Fibroblast of lung (primary cell): ENCODE measurements around the gene RARG. TPM values are rescaled to one million over a fixed set of nuclear protein-coding genes. Genes with fewer than 3 reads are reported as not detected.

Experiments
- DNase-seq, 2 donors: peaks; one replicate each; pipeline versions ENCODE4 v3.0.0 to v3.0.0-alpha.2; 2010; ENCODE audit warnings: low read depth in 2 of 2
- H2AFZ ChIP-seq: 2 replicates; pipeline ENCODE4 v1.5.1; 2012; ENCODE audit warnings: low read length, control low read depth, inconsistent platforms
- H3K27ac ChIP-seq: 2 replicates; pipeline ENCODE4 v1.5.1; 2011; ENCODE audit warnings: low read length, control low read depth; ENCODE audit not compliant: insufficient read depth
- H3K27me3 ChIP-seq: 2 replicates; pipeline ENCODE4 v1.5.1; 2011; ENCODE audit warnings: mild to moderate bottlenecking, low read length; ENCODE audit not compliant: control insufficient read depth, insufficient read depth
- H3K36me3 ChIP-seq: 2 replicates; pipeline ENCODE4 v1.5.1; 2011; ENCODE audit warnings: low read length; ENCODE audit not compliant: control insufficient read depth, insufficient read depth
- H3K4me1 ChIP-seq: 2 replicates; pipeline ENCODE4 v1.5.1; 2011; ENCODE audit warnings: low read length; ENCODE audit not compliant: control insufficient read depth, insufficient read depth; ENCODE audit errors: extremely low read depth
- H3K4me2 ChIP-seq: 2 replicates; pipeline ENCODE4 v1.5.1; 2011; ENCODE audit warnings: low read length, control low read depth; ENCODE audit not compliant: insufficient read depth; ENCODE audit errors: extremely low read depth
- H3K4me3 ChIP-seq, 4 experiments: fragments of 200-600 bp in 1 of 4; sonication (generic) in 1 of 4; replicated peaks in 1 of 4; 2 replicates each; pipeline ENCODE4 v1.5.1; 2011 to 2016; ENCODE audit warnings: low read length in 4 of 4, low read depth in 3 of 4, mild to moderate bottlenecking in 3 of 4, control low read depth in 2 of 4, inconsistent platforms in 1 of 4, mixed read lengths in 1 of 4; ENCODE audit not compliant: insufficient read depth in 1 of 4; ENCODE audit errors: control extremely low read depth in 1 of 4
- H3K79me2 ChIP-seq: 2 replicates; pipeline ENCODE4 v1.5.1; 2012; ENCODE audit warnings: mild to moderate bottlenecking, low read length, inconsistent platforms; ENCODE audit not compliant: control insufficient read depth, insufficient read depth
- H3K9ac ChIP-seq: 2 replicates; pipeline ENCODE4 v1.5.1; 2011; ENCODE audit warnings: mild to moderate bottlenecking, low read length, control low read depth; ENCODE audit not compliant: insufficient read depth
- H3K9me3 ChIP-seq: 2 replicates; pipeline ENCODE4 v1.5.1; 2012; ENCODE audit warnings: low read depth, low read length; ENCODE audit not compliant: control insufficient read depth, insufficient read depth
- H4K20me1 ChIP-seq: 2 replicates; pipeline ENCODE4 v1.5.1; 2011; ENCODE audit warnings: low read length; ENCODE audit not compliant: control insufficient read depth, insufficient read depth; ENCODE audit errors: extremely low read depth
- EZH2 ChIP-seq: IDR thresholded peaks from 2 replicates; pipeline ENCODE4 v1.5.1; 2012; ENCODE audit warnings: low read length, control low read depth, mild to moderate bottlenecking; ENCODE audit errors: missing control alignments
- polyA plus RNA-seq, 2 donors: library from polyadenylated mRNA; depleted of rRNA in 1 of 2; stranded (reverse) in 1 of 2; unstranded in 1 of 2; fragments of >200 nt; gene quantifications; 2 replicates each; pipeline ENCODE4 v1.2.1, GENCODE V29; 2011 to 2012; ENCODE audit warnings: missing spikeins in 1 of 2
- total RNA-seq: library from RNA; depleted of rRNA; stranded (reverse); fragments of >200 nt; gene quantifications from 2 replicates; pipeline ENCODE4 v1.2.1, GENCODE V29; 2014
- TF ChIP-seq, protein P1 (sequence below), 2 donors: IDR thresholded peaks in 1 of 2; conservative IDR thresholded peaks in 1 of 2; 1 replicate in 1 of 2; 2 replicates in 1 of 2; pipeline ENCODE4 v1.5.1; 2011 to 2012; ENCODE audit warnings: low read length in 2 of 2, control low read depth in 1 of 2, inconsistent platforms in 1 of 2, low read depth in 1 of 2, mild to moderate bottlenecking in 1 of 2

RARG gene
- total and polyA plus RNA-seq, 2 donors (not counting 1 experiment from before 2014, with no cell fraction given), result 30.4 to 51.4 TPM

DNA sequence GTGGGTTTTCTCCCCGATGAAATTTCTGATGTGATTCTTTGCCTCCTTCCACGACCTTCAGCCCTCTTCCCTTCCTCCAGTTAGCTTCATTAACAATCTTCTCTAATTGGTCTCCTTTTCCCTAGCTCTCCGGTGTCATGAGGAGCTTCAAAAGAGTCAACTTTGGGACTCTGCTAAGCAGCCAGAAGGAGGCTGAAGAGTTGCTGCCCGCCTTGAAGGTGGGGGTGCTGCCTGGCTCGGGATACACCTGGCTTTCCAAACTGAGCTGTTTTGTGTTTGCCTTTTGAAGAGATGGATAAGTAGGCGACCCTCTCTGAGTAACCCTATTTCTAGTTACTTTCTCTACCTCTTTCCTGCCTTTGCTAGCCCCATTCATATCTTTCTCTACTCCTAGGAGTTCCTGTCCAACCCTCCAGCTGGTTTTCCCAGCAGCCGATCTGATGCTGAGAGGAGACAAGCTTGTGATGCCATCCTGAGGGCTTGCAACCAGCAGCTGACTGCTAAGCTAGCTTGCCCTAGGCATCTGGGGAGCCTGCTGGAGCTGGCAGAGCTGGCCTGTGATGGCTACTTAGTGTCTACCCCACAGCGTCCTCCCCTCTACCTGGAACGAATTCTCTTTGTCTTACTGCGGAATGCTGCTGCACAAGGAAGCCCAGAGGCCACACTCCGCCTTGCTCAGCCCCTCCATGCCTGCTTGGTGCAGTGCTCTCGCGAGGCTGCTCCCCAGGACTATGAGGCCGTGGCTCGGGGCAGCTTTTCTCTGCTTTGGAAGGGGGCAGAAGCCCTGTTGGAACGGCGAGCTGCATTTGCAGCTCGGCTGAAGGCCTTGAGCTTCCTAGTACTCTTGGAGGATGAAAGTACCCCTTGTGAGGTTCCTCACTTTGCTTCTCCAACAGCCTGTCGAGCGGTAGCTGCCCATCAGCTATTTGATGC lies 36.9 kb upstream of the RARG start:
- Histone ChIP-seq H4K20me1 (no peaks in the 10 kb centered on the region), H3K36me3 (peaks cover 2% of the 10 kb centered on the region), H3K27ac (peak overlapping the region; percentile 85), H3K9ac (peak overlapping the region; percentile 61), H3K79me2 (peaks cover 26% of the 10 kb centered on the region), H3K4me2 (peak overlapping the region; percentile 97), H2AFZ (peak overlapping the region; percentile 92), H3K27me3 (no peaks in the 10 kb centered on the region), H3K9me3 (no peaks in the 10 kb centered on the region), H3K4me1 (peaks cover 11% of the 10 kb centered on the region), H3K4me3 (peak overlapping the region; percentile 56 to 93 (median 88))
- peak in 1 of 2 donors; percentile 8 for DNase-seq
- peak; percentile 19 for TF ChIP-seq EZH2
- TF ChIP-seq, protein P1, sequence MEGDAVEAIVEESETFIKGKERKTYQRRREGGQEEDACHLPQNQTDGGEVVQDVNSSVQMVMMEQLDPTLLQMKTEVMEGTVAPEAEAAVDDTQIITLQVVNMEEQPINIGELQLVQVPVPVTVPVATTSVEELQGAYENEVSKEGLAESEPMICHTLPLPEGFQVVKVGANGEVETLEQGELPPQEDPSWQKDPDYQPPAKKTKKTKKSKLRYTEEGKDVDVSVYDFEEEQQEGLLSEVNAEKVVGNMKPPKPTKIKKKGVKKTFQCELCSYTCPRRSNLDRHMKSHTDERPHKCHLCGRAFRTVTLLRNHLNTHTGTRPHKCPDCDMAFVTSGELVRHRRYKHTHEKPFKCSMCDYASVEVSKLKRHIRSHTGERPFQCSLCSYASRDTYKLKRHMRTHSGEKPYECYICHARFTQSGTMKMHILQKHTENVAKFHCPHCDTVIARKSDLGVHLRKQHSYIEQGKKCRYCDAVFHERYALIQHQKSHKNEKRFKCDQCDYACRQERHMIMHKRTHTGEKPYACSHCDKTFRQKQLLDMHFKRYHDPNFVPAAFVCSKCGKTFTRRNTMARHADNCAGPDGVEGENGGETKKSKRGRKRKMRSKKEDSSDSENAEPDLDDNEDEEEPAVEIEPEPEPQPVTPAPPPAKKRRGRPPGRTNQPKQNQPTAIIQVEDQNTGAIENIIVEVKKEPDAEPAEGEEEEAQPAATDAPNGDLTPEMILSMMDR (conservative IDR thresholded peaks at IDR 0.05 in 1 of 2, IDR thresholded peaks at IDR 0.05 in 1 of 2; ENCODE audit: low read depth in 1 of 2, low read length in 2 of 2), result no peak

- TF ChIP-seq, protein P1 (conservative IDR thresholded peaks at IDR 0.05 in 1 of 2, IDR thresholded peaks at IDR 0.05 in 1 of 2; ENCODE audit: low read depth in 1 of 2, low read length in 2 of 2), result peak; percentile 21 to 27
- TF ChIP-seq EZH2, result no peak
- peaks cover 11% of the 10 kb centered on the region for H3K4me1 ChIP-seq
- peak within 1 kb of the TSS; percentile 61 for H3K9ac ChIP-seq
- H3K79me2 ChIP-seq, result peaks cover 26% of the 10 kb centered on the region
- peaks cover 2% of the 10 kb centered on the region for H3K36me3 ChIP-seq
- no peaks in the 10 kb centered on the region for H4K20me1 ChIP-seq
- no peaks in the 10 kb centered on the region for H3K9me3 ChIP-seq
- H3K27me3 ChIP-seq, result no peaks in the 10 kb centered on the region
- peak; percentile 70 to 72 for DNase-seq
- peak within 1 kb of the TSS; percentile 92 for H2AFZ ChIP-seq
- H3K4me3 ChIP-seq, result peak within 1 kb of the TSS; percentile 56 to 93 (median 88)
- H3K27ac ChIP-seq, result peak within 1 kb of the TSS; percentile 85
- peak within 1 kb of the TSS; percentile 97 for H3K4me2 ChIP-seq
These were observed 36.1 kb upstream of the RARG start, which contains the start of gene ESPL1 for GRCh38 chr12:53267999-53268629. ESPL1 (plus strand) TSS chr12:53268299; CDS start chr12:53268767, 468 bp downstream.
